SHP77 (cell line): Measurements from ENCODE around the gene SCUBE3.

Source experiments
- DNase-seq, 2 experiments: peaks; one replicate each; lab custom pipeline; 2025; lab: John Stamatoyannopoulos, UW

Gene SCUBE3

DNA sequence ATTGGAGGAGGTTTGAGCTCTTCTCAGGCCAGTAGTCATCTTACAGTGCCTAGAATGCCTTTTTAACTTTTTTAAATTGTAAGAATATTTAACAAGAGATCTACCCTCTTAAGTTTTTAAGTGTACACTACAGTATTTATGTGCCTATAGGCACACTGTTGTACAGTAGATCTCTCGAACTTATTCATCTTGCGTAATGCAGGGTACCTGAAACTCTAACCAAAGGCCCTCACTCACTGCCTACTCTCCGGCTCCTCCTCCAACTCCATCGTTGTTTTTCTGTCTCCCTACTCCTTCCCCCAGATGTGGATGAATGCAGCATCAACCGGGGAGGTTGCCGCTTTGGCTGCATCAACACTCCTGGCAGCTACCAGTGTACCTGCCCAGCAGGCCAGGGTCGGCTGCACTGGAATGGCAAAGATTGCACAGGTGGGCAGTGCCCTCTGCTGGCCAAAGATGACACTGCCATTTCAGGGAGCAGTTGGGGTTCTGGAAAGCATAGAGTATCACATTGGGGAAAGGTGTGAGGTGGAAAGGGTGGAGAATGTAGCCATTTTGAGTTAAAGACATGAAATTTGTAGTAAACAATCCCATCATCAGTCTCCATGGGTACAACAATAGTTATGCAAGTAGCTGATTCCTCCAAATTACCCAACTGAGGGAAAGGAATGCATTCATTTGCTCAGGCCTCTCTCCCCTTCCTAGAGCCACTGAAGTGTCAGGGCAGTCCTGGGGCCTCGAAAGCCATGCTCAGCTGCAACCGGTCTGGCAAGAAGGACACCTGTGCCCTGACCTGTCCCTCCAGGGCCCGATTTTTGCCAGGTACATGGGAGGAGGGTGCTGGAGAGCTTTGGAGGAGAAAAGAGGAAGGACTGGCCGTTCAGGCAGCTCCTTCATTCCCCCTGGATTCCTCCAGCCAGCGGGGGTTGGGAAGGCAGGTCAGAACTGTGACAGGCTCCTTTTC is 27.4 kb downstream of the SCUBE3 start:
- DNase-seq, result peak; percentile 29 to 51

- DNase-seq, result no peak
Measured at GRCh38 chr6:35242486-35242885, 28.7 kb downstream of the SCUBE3 start.

DNA sequence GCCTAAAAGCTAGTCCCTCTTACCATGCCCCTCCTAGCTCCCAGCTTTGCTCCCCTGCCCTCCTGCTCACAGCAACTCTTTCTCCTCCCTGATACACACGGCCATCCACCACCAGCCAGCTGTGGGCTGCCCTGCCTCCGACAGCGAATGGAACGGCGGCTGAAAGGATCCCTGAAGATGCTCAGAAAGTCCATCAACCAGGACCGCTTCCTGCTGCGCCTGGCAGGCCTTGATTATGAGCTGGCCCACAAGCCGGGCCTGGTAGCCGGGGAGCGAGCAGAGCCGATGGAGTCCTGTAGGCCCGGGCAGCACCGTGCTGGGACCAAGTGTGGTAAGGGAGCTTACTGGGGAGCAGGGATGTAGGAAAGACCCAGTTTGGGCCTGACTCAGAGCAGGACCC is 29.1 kb downstream of the SCUBE3 start:
- DNase-seq, result no peak

GRCh38 chr6:35243386-35243958 is 29.7 kb downstream of the SCUBE3 start:
- no peak for DNase-seq

GRCh38 chr6:35244551-35244950 is 30.8 kb downstream of the SCUBE3 start:
- no peak for DNase-seq

- DNase-seq, result no peak
Measured at GRCh38 chr6:35247642-35248231, 34.0 kb downstream of the SCUBE3 start.

DNA sequence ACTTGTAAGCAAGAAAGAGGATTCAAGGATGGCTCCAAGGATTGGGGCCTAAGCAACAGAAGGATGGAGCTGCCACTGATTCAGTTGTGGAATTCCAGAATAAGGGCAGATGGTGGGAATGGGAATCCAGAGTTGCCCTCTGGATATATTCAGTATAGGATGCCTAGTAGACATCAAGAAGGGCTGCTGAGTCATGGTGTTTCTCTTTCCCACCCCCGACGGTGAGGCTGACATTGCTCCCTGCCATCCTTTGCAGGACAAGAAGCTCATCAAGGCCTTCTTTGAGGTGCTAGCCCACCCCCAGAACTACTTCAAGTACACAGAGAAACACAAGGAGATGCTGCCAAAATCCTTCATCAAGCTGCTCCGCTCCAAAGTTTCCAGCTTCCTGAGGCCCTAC is 34.5 kb downstream of the SCUBE3 start:
- no peak for DNase-seq

- no peak for DNase-seq
Measured at GRCh38 chr6:35248965-35249364, 35.2 kb downstream of the SCUBE3 start.

DNA sequence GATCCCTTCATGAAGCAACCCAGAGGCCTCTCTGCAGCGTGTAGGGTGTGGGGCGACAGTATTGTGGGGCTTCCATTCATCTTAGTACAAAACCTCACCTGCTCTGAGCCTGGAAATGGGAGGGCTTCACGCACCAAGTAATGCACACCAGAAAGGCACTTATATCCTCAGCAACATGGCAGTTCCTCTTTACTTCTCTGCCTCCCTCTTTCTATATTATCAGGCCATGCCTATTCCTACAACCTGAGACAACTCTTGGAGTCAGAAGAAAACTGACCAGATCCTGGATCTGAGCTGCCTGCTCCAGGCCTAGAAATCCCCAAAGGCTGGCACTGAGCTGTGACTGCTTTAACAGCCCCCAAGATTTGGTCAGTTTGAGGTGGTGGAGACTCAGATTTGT is 38.2 kb downstream of the SCUBE3 start:
- no peak for DNase-seq

DNA sequence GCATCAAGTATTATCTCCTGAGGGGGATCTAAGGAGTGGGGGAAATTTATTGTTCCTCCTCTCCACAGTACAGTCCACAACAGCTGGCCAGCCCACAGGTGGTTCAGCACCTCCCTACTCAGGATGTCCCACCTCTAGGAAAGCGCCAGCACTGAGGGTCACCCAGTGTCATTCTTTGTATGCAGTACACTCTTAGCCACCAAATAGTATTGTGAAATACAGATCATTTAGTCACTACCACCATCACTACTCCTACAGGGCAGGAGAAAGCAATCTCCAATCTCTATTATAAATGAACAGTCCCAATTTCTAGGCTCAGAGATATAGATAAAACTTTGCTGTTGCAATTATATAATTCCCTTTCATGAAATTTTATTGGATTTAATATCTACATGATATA is 39.5 kb downstream of the SCUBE3 start:
- DNase-seq, result no peak

GRCh38 chr6:35258336-35258735 is 44.6 kb downstream of the SCUBE3 start:
- DNase-seq, result no peak

GRCh38 chr6:35258858-35259193 is 45.1 kb downstream of the SCUBE3 start:
- peak; percentile 67 for DNase-seq

GRCh38 chr6:35259194-35259947 is 45.6 kb downstream of the SCUBE3 start, which contains the start of gene ZNF76:
ZNF76 (plus strand) TSS chr6:35259735; CDS start chr6:35281152, 21,417 bp downstream.
- peak; percentile 96 to 97 for DNase-seq

- peak in 1 of 2 experiments; percentile 15 for DNase-seq
Measured at GRCh38 chr6:35259948-35260590, 46.3 kb downstream of the SCUBE3 start.

DNA sequence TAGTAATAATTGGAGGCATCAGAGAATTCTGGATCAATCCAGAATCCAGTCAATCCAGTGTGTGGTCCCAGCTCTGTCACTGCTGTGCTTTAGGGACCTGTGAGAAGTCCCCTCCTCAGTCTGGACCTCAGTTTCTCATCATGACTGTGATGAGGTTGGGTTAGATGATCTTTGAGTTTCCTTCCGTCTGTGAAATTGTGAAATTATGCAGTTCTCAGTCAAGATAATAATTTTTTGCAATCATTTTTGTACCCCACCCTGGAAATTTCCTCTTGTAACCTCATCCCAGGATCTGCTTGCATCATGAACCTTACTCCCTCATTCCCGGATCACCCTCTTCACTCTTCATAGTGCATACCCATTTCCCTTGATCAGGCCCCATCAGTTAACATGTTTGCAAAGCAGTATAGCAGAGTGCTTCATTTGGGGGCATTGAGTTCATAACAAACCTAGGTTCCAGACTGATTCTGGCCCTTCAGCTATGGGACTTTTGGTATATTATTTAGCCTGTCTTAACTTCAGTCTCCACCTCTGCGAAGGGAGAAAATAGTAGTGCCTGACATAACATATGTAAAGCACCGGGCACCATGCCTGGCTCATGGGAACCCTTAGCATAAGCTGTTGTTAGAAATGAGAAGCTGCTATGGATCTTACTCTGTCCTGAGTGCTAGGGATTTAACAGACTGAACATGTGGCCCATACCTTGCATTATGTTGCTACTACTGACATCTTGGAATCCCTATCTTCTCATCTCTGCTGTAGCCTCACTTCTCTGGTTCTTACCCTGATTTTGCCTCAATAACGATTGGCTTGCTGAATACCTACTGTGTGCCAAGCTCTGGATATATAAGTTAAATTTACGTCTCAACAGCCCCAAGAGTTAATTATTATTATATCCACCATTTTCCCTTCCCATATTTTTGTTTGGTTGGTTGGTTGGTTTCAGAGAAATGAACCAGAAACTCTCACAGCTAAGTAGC is 47.1 kb downstream of the SCUBE3 start:
- DNase-seq, result no peak

GRCh38 chr6:35262596-35262995 is 48.8 kb downstream of the SCUBE3 start:
- DNase-seq, result no peak

GRCh38 chr6:35264550-35265274 is 51.0 kb downstream of the SCUBE3 start:
- DNase-seq, result no peak

- no peak for DNase-seq
Measured at GRCh38 chr6:35265523-35265922, 51.8 kb downstream of the SCUBE3 start.

GRCh38 chr6:35267446-35267845 is 53.7 kb downstream of the SCUBE3 start:
- no peak for DNase-seq

DNA sequence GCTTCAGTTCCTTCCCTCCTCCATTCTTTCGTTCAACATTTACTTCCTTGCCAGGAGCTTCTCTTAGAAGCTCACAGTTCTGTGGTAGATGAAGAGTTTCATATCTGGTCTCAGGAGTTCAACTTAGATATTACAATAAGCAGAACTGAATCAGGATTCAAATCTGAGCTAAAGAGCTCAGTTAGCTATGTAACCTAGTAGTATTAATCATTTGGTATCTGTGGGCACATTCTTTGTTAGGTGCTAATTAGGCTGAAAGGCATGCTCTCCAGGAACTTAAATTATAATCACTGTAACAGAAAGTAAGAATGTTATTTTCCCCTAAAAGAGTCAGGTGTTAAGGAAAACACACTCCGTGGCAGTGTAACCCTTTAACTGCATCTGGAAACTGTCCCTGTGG is 54.1 kb downstream of the SCUBE3 start:
- no peak for DNase-seq
